ENCODE data around the gene EHD2.
"Not testable (repeated sequence)": the region's sequence is repeated elsewhere in the genome, so short reads cannot be mapped to it uniquely, and the experiment has no call there.

The EHD2 gene

GRCh38 chr19:47768604-47769003 is 55.4 kb downstream of the EHD2 start:
- DNase-seq (ENCODE audit: extremely low read depth, low read depth): no peak
- H3K4me3 ChIP-seq (replicated peaks; ENCODE audit: low read depth, low read length): no peak overlapping the region
- TF ChIP-seq CTCF (IDR thresholded peaks at IDR 0.05; ENCODE audit: low read depth, low read length, missing control alignments): no peak

- DNase-seq (ENCODE audit: extremely low read depth, low read depth): no peak
- no peak overlapping the region for H3K4me3 ChIP-seq (replicated peaks; ENCODE audit: low read depth, low read length)
- no peak for TF ChIP-seq CTCF (IDR thresholded peaks at IDR 0.05; ENCODE audit: low read depth, low read length, missing control alignments)
These were observed 56.3 kb downstream of the EHD2 start for GRCh38 chr19:47769534-47769933.

- not testable (repeated sequence) for DNase-seq (ENCODE audit: extremely low read depth, low read depth); H3K4me3 ChIP-seq (replicated peaks; ENCODE audit: low read depth, low read length)
These were observed 58.1 kb downstream of the EHD2 start for GRCh38 chr19:47771291-47771690.

- DNase-seq (ENCODE audit: extremely low read depth, low read depth): no peak
- H3K4me3 ChIP-seq (replicated peaks; ENCODE audit: low read depth, low read length): no peak overlapping the region
- TF ChIP-seq CTCF (IDR thresholded peaks at IDR 0.05; ENCODE audit: low read depth, low read length, missing control alignments): no peak
These were observed 63.3 kb downstream of the EHD2 start for GRCh38 chr19:47776568-47776967.

GRCh38 chr19:47777245-47778048 is 64.2 kb downstream of the EHD2 start:
- peak overlapping the region; percentile 89 for H3K4me3 ChIP-seq (replicated peaks; ENCODE audit: low read depth, low read length)
- not testable (repeated sequence) for DNase-seq (ENCODE audit: extremely low read depth, low read depth)

- DNase-seq (ENCODE audit: extremely low read depth, low read depth): no peak
- H3K4me3 ChIP-seq (replicated peaks; ENCODE audit: low read depth, low read length): peak within 1 kb of the TSS; percentile 89
- no peak for TF ChIP-seq CTCF (IDR thresholded peaks at IDR 0.05; ENCODE audit: low read depth, low read length, missing control alignments)
These were observed 65.1 kb downstream of the EHD2 start, which contains the start of gene SELENOW for GRCh38 chr19:47778049-47778953. TSS of gene SELENOW (plus strand) at chr19:47778703. CDS start at chr19:47778786, 83 bp downstream.

- TF ChIP-seq CTCF (IDR thresholded peaks at IDR 0.05; ENCODE audit: low read depth, low read length, missing control alignments): no peak
- peak overlapping the region; percentile 89 for H3K4me3 ChIP-seq (replicated peaks; ENCODE audit: low read depth, low read length)
- no peak for DNase-seq (ENCODE audit: extremely low read depth, low read depth)
These were observed 65.7 kb downstream of the EHD2 start for GRCh38 chr19:47778954-47779351.
